Measurements from ENCODE around the gene PLA2G6. TPM values are rescaled to one million over a fixed set of nuclear protein-coding genes. Genes with fewer than 3 reads are reported as not detected.

PLA2G6 gene
- total and polyA plus RNA-seq, 2 of the 13 experiments (the other 11 are each of a cell fraction or from before 2014, with no cell fraction given) = 4.8 to 11.5 TPM

GRCh38 chr22:38177926-38178604 lies 3.6 kb downstream of the PLA2G6 start (continued):
- peak; percentile 52; the same call in 1 of the 2 replicates for TF ChIP-seq ETV5 (CRISPR knock-in tag; IDR thresholded peaks at IDR 0.05; ENCODE audit: borderline replicate concordance)
- no peak for TF ChIP-seq ZNF580 (CRISPR knock-in tag; IDR thresholded peaks at IDR 0.05; ENCODE audit: borderline replicate concordance, low read depth)
- TF ChIP-seq ZBTB26 (CRISPR knock-in tag; IDR thresholded peaks at IDR 0.05; ENCODE audit: borderline replicate concordance) = peak; percentile 45; the same call in 1 of the 2 replicates
- TF ChIP-seq AGO1 (IDR thresholded peaks at IDR 0.05; ENCODE audit: low read depth, low read length, poor library complexity, severe bottlenecking) = no peak
- TF ChIP-seq ZNF605 (CRISPR knock-in tag; IDR thresholded peaks at IDR 0.05) = no peak
- TF ChIP-seq ATAD3A (CRISPR knock-in tag; IDR thresholded peaks at IDR 0.05) = no peak
- no peak for TF ChIP-seq SNAPC4 (CRISPR knock-in tag; IDR thresholded peaks at IDR 0.05)
- 0 out of 2 replicates have a peak, but pooled peaks have one; percentile 11 for TF ChIP-seq FOXK2 (IDR thresholded peaks at IDR 0.05)
- no peak; the same call in 1 of the 2 replicates for TF ChIP-seq ZBTB10 (CRISPR knock-in tag; IDR thresholded peaks at IDR 0.05; ENCODE audit: borderline replicate concordance)
- 0 out of 4 replicates have a peak, but pooled peaks of 1 of the 2 experiments have one; percentile 22 for TF ChIP-seq NR2F1 (CRISPR knock-in tag; IDR thresholded peaks at IDR 0.05)
- TF ChIP-seq ZNF749 (CRISPR knock-in tag; IDR thresholded peaks at IDR 0.05; ENCODE audit: borderline replicate concordance) = no peak
- TF ChIP-seq ZNF768 (CRISPR knock-in tag; IDR thresholded peaks at IDR 0.05) = peak; percentile 83
- TF ChIP-seq LBX2 (CRISPR knock-in tag; IDR thresholded peaks at IDR 0.05; ENCODE audit: borderline replicate concordance) = no peak
- TF ChIP-seq ZNF800 (CRISPR knock-in tag; IDR thresholded peaks at IDR 0.05) = 0 out of 2 replicates have a peak, but pooled peaks have one; percentile 47
- no peak for TF ChIP-seq SATB2 (CRISPR knock-in tag; IDR thresholded peaks at IDR 0.05)
- TF ChIP-seq ZNF547 (CRISPR knock-in tag; IDR thresholded peaks at IDR 0.05) = no peak
